GM18868 (cell line): ENCODE results near the gene ENO2.

Experiments used
- ATAC-seq: cut with Tn5 transposase; IDR thresholded peaks from one replicate; pipeline ENCODE4 v1.9.1; 2021; ENCODE audit warnings: mild to moderate bottlenecking, moderate library complexity; ENCODE audit not compliant: unreplicated experiment

Gene ENO2

DNA sequence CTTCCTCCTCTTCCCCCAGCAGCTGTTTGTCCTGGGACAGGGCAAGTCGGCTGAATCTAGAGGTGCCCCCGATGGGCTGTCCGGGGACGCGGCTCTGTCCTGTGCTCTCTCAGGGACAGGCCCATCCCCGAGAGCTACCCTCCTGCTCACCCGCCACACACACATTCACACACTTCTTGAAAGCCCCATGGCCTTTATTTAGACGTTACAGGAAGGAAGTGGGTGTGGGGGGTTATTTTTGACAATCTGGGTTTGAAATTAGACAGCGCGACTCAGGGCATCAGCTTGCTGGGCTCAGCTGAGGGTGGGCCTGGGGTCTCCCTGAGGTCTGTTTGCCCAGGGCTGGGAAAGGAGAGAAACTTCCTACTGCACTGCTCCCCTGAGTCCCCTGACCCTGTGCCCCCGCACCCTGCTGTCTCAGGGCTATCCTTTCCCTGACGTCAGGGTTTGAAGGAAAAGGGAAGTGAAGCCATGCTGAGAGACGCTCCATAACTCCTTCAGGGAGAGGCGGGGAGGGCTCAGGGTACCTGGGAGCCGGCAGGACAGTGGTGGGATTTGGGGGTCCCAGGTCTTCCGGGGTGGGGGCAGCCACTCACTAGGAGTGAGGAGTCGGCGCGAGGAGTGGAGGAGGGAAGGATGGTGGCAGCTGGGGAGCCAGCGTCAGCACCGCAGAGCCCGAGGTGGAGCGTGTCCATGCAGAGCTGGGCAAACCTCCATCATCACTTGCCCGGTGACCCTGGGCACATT lies 44.9 kb downstream of the ENO2 start:
- ATAC-seq = peak; percentile 51

- no peak for ATAC-seq
These were observed 45.6 kb downstream of the ENO2 start for GRCh38 chr12:6959805-6960592.

DNA sequence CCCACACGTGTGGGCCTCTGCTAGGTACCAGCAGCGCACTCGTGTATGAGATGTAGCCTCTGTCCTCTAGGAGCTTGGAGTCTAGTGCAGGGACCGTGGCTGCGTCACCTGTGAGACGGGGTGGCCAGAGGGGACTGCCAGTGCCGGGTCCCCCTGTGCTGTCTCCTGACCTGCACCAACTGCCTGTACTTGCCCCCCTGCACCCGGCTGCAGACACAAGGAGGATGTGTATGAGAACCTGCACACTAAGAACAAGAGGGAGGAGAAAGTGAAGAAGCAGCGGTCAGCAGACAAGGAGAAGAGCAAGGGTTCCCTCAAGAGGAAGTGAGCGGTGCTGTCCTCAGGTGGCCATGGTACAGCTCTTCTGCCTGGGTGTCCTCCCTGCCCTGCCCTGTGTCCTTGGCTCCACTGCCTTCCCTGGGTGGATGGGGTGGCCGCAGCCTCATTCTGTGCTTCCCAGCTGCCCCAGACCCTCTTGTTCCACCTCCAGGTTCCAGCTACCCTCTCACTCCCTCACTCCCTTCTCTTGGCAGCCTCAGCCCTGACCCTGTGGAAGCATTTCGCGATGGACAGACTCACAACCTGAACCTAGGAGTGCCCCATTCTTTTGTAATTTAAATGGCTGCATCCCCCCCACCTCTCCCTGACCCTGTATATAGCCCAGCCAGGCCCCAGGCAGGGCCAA lies 46.4 kb downstream of the ENO2 start:
- ATAC-seq = no peak

DNA sequence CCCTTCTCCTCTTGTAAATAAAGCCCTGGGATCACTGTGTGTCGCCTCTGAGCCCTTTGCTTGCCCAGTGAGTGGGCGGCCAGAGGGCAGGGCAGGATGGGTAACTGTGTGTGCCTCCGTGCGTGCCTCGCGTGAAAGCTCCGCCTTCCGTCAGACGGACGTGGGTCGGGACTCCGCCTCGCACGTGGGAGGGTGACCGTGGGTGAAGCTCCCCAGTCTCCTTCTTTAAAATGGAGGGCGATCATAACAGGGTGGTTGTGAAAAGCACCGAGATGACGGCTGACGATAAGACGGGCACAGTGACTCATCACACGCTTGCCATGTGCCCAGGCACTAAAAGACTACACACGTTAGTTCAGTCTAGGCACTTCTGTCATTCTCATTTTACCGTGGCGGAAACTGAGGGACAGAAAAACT lies 46.9 kb downstream of the ENO2 start:
- ATAC-seq = peak; percentile 32

DNA sequence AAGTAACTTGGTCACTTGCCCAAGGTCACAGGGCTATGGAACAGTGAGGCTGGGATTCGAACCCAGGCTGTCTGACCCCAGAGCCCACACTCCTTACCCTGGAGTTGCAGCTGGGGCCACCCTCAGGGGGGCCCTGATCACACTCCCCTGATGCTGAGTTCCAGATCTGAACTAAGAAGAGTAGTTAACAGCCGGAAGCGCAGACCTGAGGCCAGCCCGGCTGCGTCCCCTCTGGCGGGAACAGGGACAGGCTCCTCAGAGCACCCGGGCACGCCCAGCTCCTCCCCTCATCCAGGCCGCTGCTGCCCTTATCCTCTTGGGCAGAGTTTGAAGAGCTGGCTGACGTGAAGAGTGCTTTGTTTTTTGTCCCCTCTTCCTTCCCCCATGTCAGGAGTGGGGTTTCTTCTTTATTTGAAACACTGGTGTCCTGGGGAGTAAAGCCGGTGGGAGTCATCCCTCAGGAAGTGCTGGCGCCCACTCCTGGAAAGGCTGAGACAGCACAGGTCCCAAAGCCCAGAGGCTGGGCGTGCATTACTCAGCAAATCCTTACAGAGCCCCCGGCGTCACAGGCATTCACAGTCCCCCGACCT lies 47.4 kb downstream of the ENO2 start:
- peak; percentile 14 for ATAC-seq

GRCh38 chr12:6962285-6963015 lies 48.1 kb downstream of the ENO2 start:
- ATAC-seq = no peak

GRCh38 chr12:6963016-6963731 lies 48.8 kb downstream of the ENO2 start:
- no peak for ATAC-seq

DNA sequence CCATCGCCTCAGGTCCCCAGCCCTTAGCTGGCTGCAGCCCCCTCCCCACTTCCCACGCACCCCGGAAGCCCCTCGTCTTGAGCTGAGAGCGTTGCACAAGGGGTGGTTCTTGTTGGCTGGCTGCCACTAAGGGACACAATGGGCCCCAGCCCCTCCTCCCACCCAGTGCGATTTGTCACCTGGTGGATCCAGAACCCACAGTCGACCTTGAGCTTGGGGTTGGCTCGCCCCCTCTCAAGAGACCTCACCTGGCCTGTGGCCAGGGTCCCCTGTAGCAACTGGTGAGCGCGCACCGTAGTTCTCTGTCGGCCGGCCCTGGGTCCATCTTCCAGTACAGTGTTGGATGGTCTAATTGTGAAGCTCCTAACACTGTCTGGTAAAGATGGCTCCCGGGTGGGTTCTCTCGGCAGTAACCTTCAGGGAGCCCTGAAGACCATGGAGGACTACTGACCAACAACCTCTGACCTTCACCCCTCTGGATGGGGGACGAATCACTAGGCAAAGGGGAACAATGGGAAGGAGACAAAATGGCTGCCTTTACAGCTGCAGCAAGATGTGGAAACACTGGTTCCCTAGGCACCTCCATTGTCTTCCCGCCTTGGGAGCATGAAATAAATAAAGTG lies 49.5 kb downstream of the ENO2 start:
- no peak for ATAC-seq

DNA sequence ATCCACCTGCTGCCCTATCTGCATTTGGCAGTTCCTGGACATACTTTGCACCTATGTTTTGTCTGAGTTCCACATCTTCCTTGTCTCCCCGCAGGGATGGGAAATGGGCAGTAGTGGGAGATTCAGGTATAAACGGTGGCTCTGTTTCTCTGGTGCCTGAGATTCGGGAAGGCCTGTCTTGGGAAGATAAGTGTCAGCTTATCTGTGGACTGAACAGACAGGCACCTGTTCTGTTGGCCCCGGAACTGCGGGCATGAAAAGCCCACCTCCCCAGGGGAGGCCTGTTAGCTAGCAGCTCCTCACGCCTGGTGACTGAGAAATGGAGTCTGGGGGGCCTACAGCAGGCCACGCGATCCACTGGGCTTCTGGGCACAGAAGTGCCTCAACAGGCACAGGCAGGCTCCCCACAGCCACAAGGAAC lies 50.2 kb downstream of the ENO2 start:
- no peak for ATAC-seq

DNA sequence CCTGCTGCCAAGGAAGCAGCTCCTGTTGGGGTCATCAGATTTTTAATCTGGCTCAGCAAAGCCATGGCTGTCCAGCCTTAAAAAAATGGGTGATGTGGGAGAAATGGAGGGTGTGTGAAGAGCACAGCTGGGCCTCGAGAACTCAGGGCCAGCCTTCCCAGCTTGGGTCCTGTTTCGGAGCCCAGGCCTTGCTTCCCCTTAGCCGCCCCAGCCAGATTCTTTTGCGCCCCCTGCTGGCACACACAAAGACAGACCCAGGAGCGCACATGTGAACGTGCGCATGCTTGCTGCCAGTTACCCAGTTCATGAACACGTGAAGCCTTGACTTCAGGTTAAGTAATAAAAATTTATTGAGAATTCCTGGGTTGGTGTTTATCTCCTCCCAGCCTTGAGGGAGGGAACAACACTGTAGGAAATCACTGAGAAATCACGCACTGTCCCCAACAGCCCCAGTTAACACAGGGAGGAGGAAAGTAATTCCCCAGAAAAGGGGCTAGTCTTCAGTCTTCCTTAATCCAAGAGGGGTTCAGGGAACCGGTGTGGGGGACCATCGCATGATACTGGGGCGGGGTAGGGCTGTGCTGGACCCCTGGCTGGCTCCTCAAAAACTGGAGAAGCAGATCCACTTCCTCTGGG lies 50.8 kb downstream of the ENO2 start:
- peak; percentile 45 for ATAC-seq

GRCh38 chr12:6965714-6966113 lies 51.3 kb downstream of the ENO2 start:
- ATAC-seq = no peak

- no peak for ATAC-seq
These were observed 52.0 kb downstream of the ENO2 start for GRCh38 chr12:6966351-6966750.

- ATAC-seq = no peak
These were observed 53.3 kb downstream of the ENO2 start for GRCh38 chr12:6967651-6968100.

GRCh38 chr12:6968426-6968825 lies 54.0 kb downstream of the ENO2 start:
- no peak for ATAC-seq

- no peak for ATAC-seq
These were observed 55.7 kb downstream of the ENO2 start for GRCh38 chr12:6970096-6970527.
